DMS 273 (cell line): ENCODE results near the gene EPB41L3.
A peak's percentile ranks its signal among the peaks of the same experiment; 100 is the strongest.

Experiments used
- DNase-seq: peaks from one replicate; lab custom pipeline; 2025; ENCODE audit not compliant: unreplicated experiment; lab: John Stamatoyannopoulos, UW

Gene EPB41L3

GRCh38 chr18:5456577-5457461 lies 87.0 kb downstream of the EPB41L3 start:
- DNase-seq: peak; percentile 51

GRCh38 chr18:5455674-5456073 lies 88.1 kb downstream of the EPB41L3 start:
- DNase-seq: no peak

- DNase-seq: no peak
These were observed 90.8 kb downstream of the EPB41L3 start for GRCh38 chr18:5452943-5453443.

GRCh38 chr18:5451871-5452270 lies 91.9 kb downstream of the EPB41L3 start:
- DNase-seq: no peak

GRCh38 chr18:5451150-5451549 lies 92.6 kb downstream of the EPB41L3 start:
- DNase-seq: no peak

GRCh38 chr18:5449858-5450509 lies 93.8 kb downstream of the EPB41L3 start:
- DNase-seq: no peak

GRCh38 chr18:5447442-5447841 lies 96.4 kb downstream of the EPB41L3 start:
- no peak for DNase-seq

- DNase-seq: no peak
These were observed 99.0 kb downstream of the EPB41L3 start for GRCh38 chr18:5444847-5445246.

- no peak for DNase-seq
These were observed 99.5 kb downstream of the EPB41L3 start for GRCh38 chr18:5444269-5444668.

- no peak for DNase-seq
These were observed 103.7 kb downstream of the EPB41L3 start for GRCh38 chr18:5439986-5440696.

- no peak for DNase-seq
These were observed 109.4 kb downstream of the EPB41L3 start for GRCh38 chr18:5434425-5434824.

GRCh38 chr18:5431836-5432575 lies 111.8 kb downstream of the EPB41L3 start:
- DNase-seq: no peak

GRCh38 chr18:5430131-5430530 lies 113.7 kb downstream of the EPB41L3 start:
- DNase-seq: no peak

- DNase-seq: peak; percentile 8
These were observed 114.1 kb downstream of the EPB41L3 start for GRCh38 chr18:5429681-5430080.

GRCh38 chr18:5425721-5426120 lies 118.1 kb downstream of the EPB41L3 start:
- DNase-seq: no peak

GRCh38 chr18:5424903-5425664 lies 118.7 kb downstream of the EPB41L3 start:
- peak; percentile 72 for DNase-seq

- DNase-seq: no peak
These were observed 121.2 kb downstream of the EPB41L3 start for GRCh38 chr18:5422626-5423025.

- DNase-seq: no peak
These were observed 121.8 kb downstream of the EPB41L3 start for GRCh38 chr18:5421981-5422380.

- no peak for DNase-seq
These were observed 122.9 kb downstream of the EPB41L3 start for GRCh38 chr18:5420906-5421305.

GRCh38 chr18:5419601-5420000 lies 124.2 kb downstream of the EPB41L3 start:
- DNase-seq: no peak
